Subcutaneous abdominal adipose tissue (tissue), 5 donors: ENCODE measurements around the gene RBM20.

Source experiments
- H3K27ac ChIP-seq: one replicate; pipeline ENCODE4 v1.7.0; 2013; ENCODE audit warnings: low read depth, mild to moderate bottlenecking, inconsistent platforms, low read length, moderate library complexity
- H3K27me3 ChIP-seq, 5 donors: one replicate each; pipeline ENCODE4 v1.7.0; 2013; ENCODE audit warnings: low read length in 5 of 5, inconsistent platforms in 1 of 5; ENCODE audit not compliant: control insufficient read depth in 5 of 5, insufficient read depth in 4 of 5
- H3K36me3 ChIP-seq, 5 donors: one replicate each; pipeline ENCODE4 v1.7.0; 2013; ENCODE audit warnings: low read length in 5 of 5; ENCODE audit not compliant: control insufficient read depth in 5 of 5, insufficient read depth in 5 of 5
- H3K4me1 ChIP-seq, 5 donors: one replicate each; pipeline ENCODE4 v1.7.0; 2013; ENCODE audit warnings: low read length in 5 of 5, mild to moderate bottlenecking in 3 of 5, moderate library complexity in 1 of 5; ENCODE audit not compliant: control insufficient read depth in 5 of 5, insufficient read depth in 5 of 5
- H3K4me3 ChIP-seq, 5 donors: one replicate each; pipeline ENCODE4 v1.7.0; 2013; ENCODE audit warnings: low read length in 5 of 5, low read depth in 1 of 5
- H3K9ac ChIP-seq, 5 donors: one replicate each; pipeline ENCODE4 v1.7.0; 2013; ENCODE audit warnings: low read length in 5 of 5, mild to moderate bottlenecking in 4 of 5, moderate library complexity in 3 of 5
- H3K9me3 ChIP-seq, 5 donors: one replicate each; pipeline ENCODE4 v1.7.0; 2013; ENCODE audit warnings: low read length in 5 of 5; ENCODE audit not compliant: control insufficient read depth in 5 of 5
- donor health status: healthy.
- donor health status: healthy.
- donor health status: healthy.
- donor health status: healthy.
- donor health status: healthy.

RBM20 gene

DNA sequence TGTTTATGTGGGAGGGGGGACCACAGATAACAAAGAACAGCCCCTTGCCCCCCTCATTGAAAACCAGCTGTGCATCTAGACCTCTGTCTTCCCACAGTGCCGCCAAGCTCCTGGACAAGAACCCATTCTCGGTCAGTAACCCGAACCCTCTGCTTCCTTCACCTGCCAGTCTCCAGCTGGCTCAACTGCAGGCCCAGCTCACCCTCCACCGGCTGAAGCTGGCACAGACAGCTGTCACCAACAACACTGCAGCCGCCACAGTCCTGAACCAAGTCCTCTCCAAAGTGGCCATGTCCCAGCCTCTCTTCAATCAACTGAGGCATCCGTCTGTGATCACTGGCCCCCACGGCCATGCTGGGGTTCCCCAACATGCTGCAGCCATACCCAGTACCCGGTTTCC lies 136.6 kb downstream of the RBM20 start:
- H3K27ac ChIP-seq = no peak overlapping the region
- H3K9ac ChIP-seq = no peak overlapping the region
- H3K36me3 ChIP-seq = no peaks in the 10 kb centered on the region
- H3K9me3 ChIP-seq = no peaks in the 10 kb centered on the region
- H3K4me1 ChIP-seq = peaks cover 0 to 2% (median 0%) of the 10 kb centered on the region in 5 donors
- no peaks in the 10 kb centered on the region for H3K27me3 ChIP-seq
- H3K4me3 ChIP-seq = no peak overlapping the region

DNA sequence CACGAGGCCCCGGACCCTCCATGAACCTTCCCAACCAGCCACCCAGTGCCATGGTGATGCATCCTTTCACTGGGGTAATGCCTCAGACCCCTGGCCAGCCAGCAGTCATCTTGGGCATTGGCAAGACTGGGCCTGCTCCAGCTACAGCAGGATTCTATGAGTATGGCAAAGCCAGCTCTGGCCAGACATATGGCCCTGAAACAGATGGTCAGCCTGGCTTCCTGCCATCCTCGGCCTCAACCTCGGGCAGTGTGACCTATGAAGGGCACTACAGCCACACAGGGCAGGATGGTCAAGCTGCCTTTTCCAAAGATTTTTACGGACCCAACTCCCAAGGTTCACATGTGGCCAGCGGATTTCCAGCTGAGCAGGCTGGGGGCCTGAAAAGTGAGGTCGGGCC lies 137.0 kb downstream of the RBM20 start:
- no peaks in the 10 kb centered on the region for H3K9me3 ChIP-seq
- H3K4me1 ChIP-seq = peaks cover 0 to 2% (median 0%) of the 10 kb centered on the region in 5 donors
- H3K27me3 ChIP-seq = no peaks in the 10 kb centered on the region
- no peak overlapping the region for H3K4me3 ChIP-seq
- no peaks in the 10 kb centered on the region for H3K36me3 ChIP-seq
- H3K9ac ChIP-seq = no peak overlapping the region
- H3K27ac ChIP-seq = no peak overlapping the region

- Histone ChIP-seq H3K36me3 (no peaks in the 10 kb centered on the region), H3K27me3 (no peaks in the 10 kb centered on the region), H3K9ac (no peak overlapping the region), H3K4me3 (no peak overlapping the region), H3K27ac (no peak overlapping the region), H3K4me1 (peaks cover 0 to 2% (median 0%) of the 10 kb centered on the region in 5 donors), H3K9me3 (no peaks in the 10 kb centered on the region)
Observed at GRCh38 chr10:110782616-110783015, 138.5 kb downstream of the RBM20 start.

DNA sequence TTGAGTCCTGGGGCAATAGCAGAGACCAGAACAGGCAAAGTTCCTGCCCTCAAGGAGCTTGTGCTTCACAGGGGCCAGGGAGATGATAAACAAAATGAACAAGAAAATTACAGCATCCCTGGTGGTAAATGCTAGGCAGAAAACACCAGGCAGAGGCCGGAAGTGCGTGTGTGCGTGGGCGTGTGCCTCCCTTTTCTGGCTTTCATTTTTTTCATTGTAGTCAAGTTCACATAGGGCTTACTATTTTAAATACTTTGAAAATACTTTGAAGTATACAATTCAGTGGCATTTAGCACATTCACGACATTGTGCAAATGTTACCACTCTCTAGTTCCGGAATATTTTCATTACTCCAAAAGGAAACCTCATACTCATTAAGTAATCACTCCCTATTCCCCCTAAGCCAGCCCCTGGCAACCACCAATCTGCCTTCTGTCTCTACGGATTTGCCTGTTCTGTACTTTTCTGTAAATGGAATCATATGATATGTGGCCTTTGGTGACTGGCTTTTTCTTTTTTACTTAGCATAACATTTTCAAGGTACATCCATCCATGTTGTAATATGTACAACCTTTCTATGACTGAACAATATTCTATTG lies 139.5 kb downstream of the RBM20 start:
- peaks cover 0 to 2% (median 0%) of the 10 kb centered on the region in 5 donors for H3K4me1 ChIP-seq
- no peak overlapping the region for H3K27ac ChIP-seq
- H3K9ac ChIP-seq = no peak overlapping the region
- H3K4me3 ChIP-seq = no peak overlapping the region
- no peaks in the 10 kb centered on the region for H3K27me3 ChIP-seq
- H3K36me3 ChIP-seq = no peaks in the 10 kb centered on the region
- no peaks in the 10 kb centered on the region for H3K9me3 ChIP-seq

DNA sequence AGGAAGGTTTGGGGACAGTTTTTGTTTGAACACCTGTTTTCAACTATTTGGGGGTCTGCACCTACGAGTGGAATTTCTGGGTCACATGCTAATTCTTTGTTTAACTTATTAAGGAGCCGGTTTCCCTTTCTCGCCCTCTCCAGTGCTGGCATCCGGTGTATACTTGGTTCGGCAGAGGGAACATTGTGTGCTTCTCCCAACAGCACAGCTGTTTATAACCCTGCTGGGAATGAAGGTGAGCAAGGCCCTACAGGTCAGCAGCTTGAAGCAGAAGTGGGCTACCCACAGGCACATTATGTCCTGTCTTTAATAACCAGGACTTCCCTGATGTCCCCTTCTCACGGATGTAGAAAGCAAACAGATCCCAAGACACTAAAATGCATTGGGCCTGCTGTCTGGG lies 140.1 kb downstream of the RBM20 start:
- Histone ChIP-seq H3K4me3 (no peak overlapping the region), H3K9me3 (no peaks in the 10 kb centered on the region), H3K4me1 (peaks cover 0 to 2% (median 0%) of the 10 kb centered on the region in 5 donors), H3K9ac (no peak overlapping the region), H3K27ac (no peak overlapping the region), H3K27me3 (no peaks in the 10 kb centered on the region), H3K36me3 (no peaks in the 10 kb centered on the region)

DNA sequence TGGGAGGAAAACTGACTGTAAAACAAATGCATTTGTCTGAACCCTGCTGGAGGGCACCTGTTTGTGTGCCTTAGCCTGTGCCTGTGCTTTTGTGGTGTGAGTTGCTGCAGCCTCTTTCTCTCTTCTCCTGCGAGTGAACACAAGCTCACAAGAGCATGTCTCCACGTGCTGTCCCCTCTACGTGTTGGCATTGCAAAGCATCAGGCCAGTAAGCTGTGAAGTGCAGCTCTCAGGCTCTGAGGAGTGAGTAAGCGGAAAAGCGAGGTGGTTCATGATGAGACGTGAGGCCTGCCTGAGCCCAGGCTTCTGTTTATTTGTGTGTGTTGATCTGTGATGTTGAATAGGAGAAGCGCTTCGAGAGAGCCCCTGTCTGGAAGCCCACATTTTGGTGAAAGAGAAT lies 142.0 kb downstream of the RBM20 start:
- H3K36me3 ChIP-seq = no peaks in the 10 kb centered on the region
- no peak overlapping the region for H3K4me3 ChIP-seq
- peaks cover 0 to 2% (median 0%) of the 10 kb centered on the region in 5 donors for H3K4me1 ChIP-seq
- H3K27ac ChIP-seq = no peak overlapping the region
- H3K9me3 ChIP-seq = no peaks in the 10 kb centered on the region
- no peak overlapping the region for H3K9ac ChIP-seq
- no peaks in the 10 kb centered on the region for H3K27me3 ChIP-seq

DNA sequence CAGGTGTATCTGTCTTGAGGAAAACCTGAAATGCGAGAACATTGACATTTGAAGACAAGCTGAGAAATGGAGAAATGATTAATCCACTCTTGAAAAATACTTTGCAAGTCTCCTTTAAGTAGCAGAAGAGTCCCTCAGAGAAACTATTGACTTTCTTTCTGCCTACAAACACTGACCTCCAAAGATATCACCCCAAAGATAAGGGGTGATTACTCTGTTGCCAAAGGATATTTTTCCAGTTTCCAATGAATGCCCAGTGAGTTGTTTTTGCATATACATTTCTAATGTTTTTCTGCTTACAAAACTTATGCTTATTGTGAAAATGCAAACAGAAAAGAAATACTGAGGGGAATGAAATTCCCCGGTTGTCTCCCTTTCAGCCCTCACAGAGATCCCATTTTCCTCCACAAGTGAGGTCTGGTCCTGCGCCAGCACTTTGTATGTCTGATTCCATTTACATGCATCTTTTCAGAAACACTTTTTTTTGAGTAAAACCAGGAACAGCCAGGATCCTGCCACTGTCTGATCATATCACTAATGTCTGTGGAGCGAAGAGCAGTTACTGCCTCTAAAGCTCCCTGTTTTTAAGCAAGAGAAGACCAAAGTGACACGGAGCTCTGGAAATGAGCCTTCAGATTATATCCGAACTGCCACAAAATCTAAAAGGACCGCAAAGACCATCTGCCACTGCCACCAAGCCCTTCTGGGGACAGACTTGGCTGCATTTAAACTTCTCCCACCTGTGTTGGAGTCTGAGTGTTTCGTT lies 144.7 kb downstream of the RBM20 start:
- H3K36me3 ChIP-seq = no peaks in the 10 kb centered on the region
- H3K27me3 ChIP-seq = no peaks in the 10 kb centered on the region
- peaks cover 0 to under 1% (median 0%) of the 10 kb centered on the region in 5 donors for H3K4me1 ChIP-seq
- H3K27ac ChIP-seq = no peak overlapping the region
- no peak overlapping the region for H3K4me3 ChIP-seq
- H3K9ac ChIP-seq = no peak overlapping the region
- H3K9me3 ChIP-seq = no peaks in the 10 kb centered on the region

GRCh38 chr10:110789604-110790433 lies 145.7 kb downstream of the RBM20 start:
- Histone ChIP-seq H3K4me3 (no peak overlapping the region), H3K4me1 (peaks cover 0 to 3% (median 0%) of the 10 kb centered on the region in 5 donors), H3K27me3 (no peaks in the 10 kb centered on the region), H3K27ac (no peak overlapping the region), H3K9ac (no peak overlapping the region), H3K9me3 (no peaks in the 10 kb centered on the region), H3K36me3 (no peaks in the 10 kb centered on the region)

GRCh38 chr10:110790913-110791506 lies 146.9 kb downstream of the RBM20 start:
- H3K4me1 ChIP-seq = peaks cover 0 to 3% (median 0%) of the 10 kb centered on the region in 5 donors
- H3K9ac ChIP-seq = no peak overlapping the region
- H3K36me3 ChIP-seq = no peaks in the 10 kb centered on the region
- H3K4me3 ChIP-seq = no peak overlapping the region
- H3K9me3 ChIP-seq = no peaks in the 10 kb centered on the region
- no peaks in the 10 kb centered on the region for H3K27me3 ChIP-seq
- no peak overlapping the region for H3K27ac ChIP-seq
